SH-SY5Y (cell line): ENCODE results near the gene PBRM1.

Experiments used
- GATA2 ChIP-seq: IDR thresholded peaks from 2 replicates; pipeline ENCODE4 v1.6.1; 2011; ENCODE audit warnings: mild to moderate bottlenecking, low read depth, low read length
- GATA3 ChIP-seq: IDR thresholded peaks from 2 replicates; pipeline ENCODE4 v1.6.1; 2011; ENCODE audit warnings: low read depth, mild to moderate bottlenecking, low read length, moderate library complexity

DNA sequence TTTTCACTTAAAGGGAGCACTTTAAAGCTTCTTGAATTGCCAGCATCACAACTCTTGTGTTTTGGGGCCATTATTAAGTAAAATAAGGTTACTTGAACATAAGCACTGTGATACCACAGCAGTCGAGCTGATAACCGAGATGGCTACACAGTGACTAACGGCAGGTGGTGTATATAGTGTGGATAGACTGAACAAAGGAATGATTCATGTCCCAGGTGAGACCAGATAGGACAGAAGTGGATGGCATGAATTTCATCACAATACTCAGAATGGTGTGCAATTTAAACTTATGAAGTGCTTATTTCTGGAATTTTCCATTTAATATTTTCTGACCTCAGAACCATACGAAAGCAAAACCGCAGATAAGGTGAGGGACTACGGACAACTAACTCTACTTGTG lies 40.2 kb downstream of the PBRM1 start:
- no peak for TF ChIP-seq GATA2
- no peak for TF ChIP-seq GATA3
